HepG2 (cell line): ENCODE measurements around the gene UBE2QL1. TPM values are rescaled to one million over a fixed set of nuclear protein-coding genes. Genes with fewer than 3 reads are reported as not detected.

Source experiments
- ATAC-seq: fragments of 200-7000 bp; cut with Tn5 transposase; 3 replicates; pipeline ENCODE4 v1.9.1; 2020; ENCODE audit warnings: mild to moderate bottlenecking, moderate library complexity
- BruUV-seq: library from RNA; stranded (reverse); fragments of 400-500 nt; replicated peaks from 2 replicates; lab custom pipeline; 2021; lab: Mats Ljungman, UMichigan
- CTCF ChIA-PET: fragments of 300-600 bp; formaldehyde crosslinking; extraction: SDS; loops from one replicate; lab custom pipeline; 2021; ENCODE audit warnings: low total read pairs, inconsistent platforms, low intra/inter-chr PET ratio; lab: Yijun Ruan, JAX
- POLR2A ChIA-PET: fragments of 350-600 bp; sonication (Branson Sonifier 250); formaldehyde crosslinking; loops from one replicate; lab custom pipeline; 2020; ENCODE audit warnings: antibody characterized with exemption, inconsistent platforms; lab: Yijun Ruan, JAX
- DNase-seq: peaks from one replicate; pipeline ENCODE4 v3.0.0-alpha.2; 2015; ENCODE audit warnings: low spot score
- FAIRE-seq: peaks from 3 replicates; lab custom pipeline; 2011; peaks lifted over from hg19 to GRCh38; lab: Jason Lieb, UNC
- H2AFZ ChIP-seq: one replicate; pipeline ENCODE4 v1.6.1; 2011; ENCODE audit warnings: low read length, inconsistent platforms
- H3K27ac ChIP-seq: fragments of 300-600 bp; 3 replicates; pipeline ENCODE4 v1.8.0; 2011; ENCODE audit warnings: mixed run types, mild to moderate bottlenecking, mixed read lengths, low read length, inconsistent platforms; ENCODE audit not compliant: insufficient read depth; ENCODE audit errors: extremely low read length
- H3K27me3 ChIP-seq, 2 experiments: fragments of 200-600 bp in 1 of 2; 2 replicates in 1 of 2; 3 replicates in 1 of 2; pipeline versions ENCODE4 v1.6.0 to v1.8.0; 2011; ENCODE audit warnings: low read length in 2 of 2, mild to moderate bottlenecking in 2 of 2, moderate library complexity in 2 of 2, inconsistent platforms in 1 of 2; ENCODE audit not compliant: insufficient read depth in 2 of 2, control insufficient read depth in 1 of 2
- H3K36me3 ChIP-seq, 2 experiments: fragments of 200-600 bp in 1 of 2; replicated peaks in 1 of 2; 2 replicates in 1 of 2; 3 replicates in 1 of 2; pipeline versions ENCODE4 v1.5.1 to v1.8.0; 2011; ENCODE audit warnings: low read length in 2 of 2, inconsistent platforms in 1 of 2; ENCODE audit not compliant: insufficient read depth in 2 of 2, control insufficient read depth in 1 of 2
- H3K4me1 ChIP-seq: 2 replicates; pipeline ENCODE4 v1.5.1; 2012; ENCODE audit warnings: low read length, inconsistent platforms; ENCODE audit not compliant: insufficient read depth
- H3K4me2 ChIP-seq: 2 replicates; pipeline ENCODE4 v1.6.0; 2011; ENCODE audit warnings: low read depth, low read length, inconsistent platforms
- H3K4me3 ChIP-seq, 3 experiments: fragments of 200-600 bp in 1 of 3; sonication (generic), shearing (Covaris generic) in 1 of 3; replicated peaks in 1 of 3; 2 replicates each; pipeline ENCODE4 v1.5.1; 2011 to 2016; ENCODE audit warnings: low read length in 3 of 3, inconsistent platforms in 2 of 3, low read depth in 2 of 3, mild to moderate bottlenecking in 2 of 3, control low read depth in 1 of 3, mixed read lengths in 1 of 3; ENCODE audit not compliant: insufficient read depth in 1 of 3
- H3K79me2 ChIP-seq: one replicate; pipeline ENCODE4 v1.6.1; 2011; ENCODE audit warnings: low read length, inconsistent platforms; ENCODE audit not compliant: insufficient read depth
- H3K9ac ChIP-seq: 2 replicates; pipeline ENCODE4 v1.6.0; 2011; ENCODE audit warnings: mild to moderate bottlenecking, low read depth, low read length, inconsistent platforms; ENCODE audit not compliant: insufficient read depth
- H3K9me3 ChIP-seq: 2 replicates; pipeline ENCODE4 v1.5.1; 2012; ENCODE audit warnings: mild to moderate bottlenecking, low read length
- H4K20me1 ChIP-seq: 2 replicates; pipeline ENCODE4 v1.6.0; 2011; ENCODE audit warnings: inconsistent platforms, mild to moderate bottlenecking, low read length, moderate library complexity; ENCODE audit not compliant: insufficient read depth
- ARID3A ChIP-seq: IDR thresholded peaks from 2 replicates; pipeline ENCODE4 v1.6.1; 2012; ENCODE audit warnings: low read depth, low read length, improper control_type of control experiment
- CSRNP2 ChIP-seq: sonication (generic); formaldehyde crosslinking; conservative IDR thresholded peaks from 2 replicates; pipeline ENCODE4 v1.8.0; 2022; ENCODE audit warnings: low read depth, missing genetic modification reagents
- NFIB ChIP-seq: sonication (generic); formaldehyde crosslinking; IDR thresholded peaks from 2 replicates; pipeline ENCODE4 v1.9.0; 2021; ENCODE audit warnings: missing genetic modification reagents, mild to moderate bottlenecking, borderline replicate concordance
- RNF219 ChIP-seq: sonication (generic); formaldehyde crosslinking; IDR thresholded peaks from 2 replicates; pipeline ENCODE4 v1.5.0; 2020; ENCODE audit warnings: mild to moderate bottlenecking, missing genetic modification reagents
- RXRA ChIP-seq: sonication (generic); formaldehyde crosslinking; IDR thresholded peaks from 2 replicates; pipeline ENCODE4 v1.5.1; 2020; ENCODE audit warnings: missing genetic modification reagents
- TERF1 ChIP-seq: sonication (generic); formaldehyde crosslinking; IDR thresholded peaks from 2 replicates; pipeline ENCODE4 v1.8.0; 2022; ENCODE audit warnings: mild to moderate bottlenecking, missing genetic modification reagents, moderate library complexity
- ZNF382 ChIP-seq: sonication (generic); formaldehyde crosslinking; IDR thresholded peaks from 2 replicates; pipeline ENCODE4 v1.5.0; 2020; ENCODE audit warnings: missing genetic modification reagents, mild to moderate bottlenecking, borderline replicate concordance
- ZNF441 ChIP-seq: sonication (generic); formaldehyde crosslinking; IDR thresholded peaks from 2 replicates; pipeline ENCODE4 v1.7.0; 2021; ENCODE audit warnings: missing genetic modification reagents, borderline replicate concordance
- ZNF446 ChIP-seq: sonication (generic); formaldehyde crosslinking; IDR thresholded peaks from 2 replicates; pipeline ENCODE4 v1.5.0; 2020; ENCODE audit warnings: mild to moderate bottlenecking, missing genetic modification reagents
- WGBS: methylation state at CpG from one replicate; pipeline ENCODE4 v1.1.6; 2017; ENCODE audit warnings: low lambda C conversion rate; 5-methylcytosine and 5-hydroxymethylcytosine counted together
- in situ Hi-C: cut with HindIII; loops from 2 replicates; pipeline ENCODE4 v1.10.0; 2017; ENCODE audit warnings: low pct_unique_long_range_greater_than_20kb; ENCODE audit not compliant: extremely low pct_ligation_motif_present
- intact Hi-C: fragments of 100-400 bp; cut with micrococcal nuclease; formaldehyde crosslinking; loops from one replicate; pipeline ENCODE4 v1.10.0; 2022; ENCODE audit not compliant: unreplicated experiment
- polyA plus RNA-seq, 8 experiments: library from polyadenylated mRNA; depleted of rRNA in 3 of 8; stranded (reverse) in 7 of 8; unstranded in 1 of 8; fragments of >200 nt; fragmentation: Illumina TruSeq in 4 of 8; extraction: Trizol in 4 of 8; gene quantifications; 2 replicates each; pipeline versions ENCODE4 v1.2.1 to v1.2.3, GENCODE V29; 2011 to 2016; ENCODE audit warnings: low read depth in 4 of 8, missing spikeins in 1 of 8, mixed read lengths in 1 of 8; ENCODE audit not compliant: insufficient read depth in 1 of 8
- total RNA-seq, 5 experiments: library from RNA; depleted of rRNA; stranded (reverse); fragments of >200 nt; fragmentation: Illumina TruSeq; extraction: Trizol; gene quantifications; 2 replicates each; pipeline ENCODE4 v1.2.3, GENCODE V29; 2016; ENCODE audit warnings: low read depth in 1 of 5

The UBE2QL1 gene
- total and polyA plus RNA-seq, 2 of the 13 experiments (the other 11 are each of a cell fraction or from before 2014, with no cell fraction given) = not detected

GRCh38 chr5:6539060-6539459, 90.4 kb downstream of the UBE2QL1 start (continued):
- no peak for TF ChIP-seq ZNF382 (CRISPR knock-in tag)
- no peak for TF ChIP-seq ARID3A
- no peak for TF ChIP-seq TERF1 (CRISPR knock-in tag)

- Histone ChIP-seq H2AFZ (no peak overlapping the region), H3K4me3 (no peak overlapping the region), H3K36me3 (no peaks in the 10 kb centered on the region), H3K27ac (no peak overlapping the region), H3K9ac (no peak overlapping the region), H3K27me3 (no peaks in the 10 kb centered on the region), H4K20me1 (no peaks in the 10 kb centered on the region), H3K79me2 (no peaks in the 10 kb centered on the region), H3K9me3 (no peaks in the 10 kb centered on the region), H3K4me1 (0 out of 2 replicates have a peak, but pooled peaks cover 6% of the 10 kb centered on the region), H3K4me2 (no peak overlapping the region)
- intact Hi-C loops = no loop called here
- ATAC-seq (no peak), DNase-seq (no peak), FAIRE-seq (no peak)
- 9% methylated on average over 6 of the region's 6 CpGs for WGBS
- no TSS peak for BruUV-seq
- TF ChIP-seq RNF219 (CRISPR knock-in tag) = no peak
- no peak for TF ChIP-seq NFIB (CRISPR knock-in tag)
- TF ChIP-seq CSRNP2 (CRISPR knock-in tag) = no peak
- no peak for TF ChIP-seq ZNF446
- no peak for TF ChIP-seq RXRA
- no peak for TF ChIP-seq ZNF441 (CRISPR knock-in tag)
- in situ Hi-C loops = no loop called here
- ChIA-PET CTCF (no interaction called here), POLR2A (no interaction called here)
These were observed 91.6 kb downstream of the UBE2QL1 start for GRCh38 chr5:6540111-6540827.
